NB4 (cell line): Measurements from ENCODE around the gene NTNG1.

Experiments
- DNase-seq: peaks from one replicate; pipeline ENCODE4 v3.0.0; 2010; ENCODE audit warnings: low read depth
- H3K4me3 ChIP-seq: one replicate; pipeline ENCODE4 v1.5.1; 2011; ENCODE audit warnings: mild to moderate bottlenecking, low read depth, low read length, moderate library complexity
- MYC ChIP-seq: IDR thresholded peaks from 2 replicates; pipeline ENCODE4 v1.6.1; 2011; ENCODE audit warnings: low read depth, low read length
- POLR2A ChIP-seq: IDR thresholded peaks from 2 replicates; pipeline ENCODE4 v1.6.1; 2011; ENCODE audit warnings: mild to moderate bottlenecking; ENCODE audit not compliant: insufficient read length; ENCODE audit errors: extremely low read depth
- TF ChIP-seq, protein P1 (sequence below): IDR thresholded peaks from 2 replicates; pipeline ENCODE4 v1.6.1; 2011; ENCODE audit warnings: low read depth, low read length
- TF ChIP-seq, protein P2 (sequence below): IDR thresholded peaks from one replicate; pipeline ENCODE4 v1.5.1; 2012; ENCODE audit warnings: low read depth, low read length

The NTNG1 gene

DNA sequence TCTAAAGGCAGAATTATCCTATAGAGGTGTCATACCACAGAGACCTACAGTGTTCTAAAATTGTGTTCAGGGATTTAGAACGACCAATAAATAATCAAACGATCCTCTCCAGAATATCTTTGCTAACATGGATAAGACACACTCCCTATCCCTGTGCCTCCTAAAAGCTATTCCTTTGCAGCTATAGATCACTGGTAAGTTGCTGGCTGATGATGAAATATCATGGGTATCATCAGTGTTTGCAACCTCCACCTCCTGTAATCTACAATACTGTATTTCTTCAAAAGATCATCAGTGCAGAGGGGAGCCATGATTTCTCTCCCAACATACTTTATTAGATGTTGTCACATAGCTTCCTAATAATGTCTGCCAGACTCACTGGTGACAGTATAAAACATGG lies 201.9 kb downstream of the NTNG1 start:
- DNase-seq = no peak
- H3K4me3 ChIP-seq = no peak overlapping the region
- TF ChIP-seq MYC (no peak), POLR2A (no peak)
- TF ChIP-seq, protein P1, sequence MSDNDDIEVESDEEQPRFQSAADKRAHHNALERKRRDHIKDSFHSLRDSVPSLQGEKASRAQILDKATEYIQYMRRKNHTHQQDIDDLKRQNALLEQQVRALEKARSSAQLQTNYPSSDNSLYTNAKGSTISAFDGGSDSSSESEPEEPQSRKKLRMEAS = no peak
- TF ChIP-seq, protein P2, sequence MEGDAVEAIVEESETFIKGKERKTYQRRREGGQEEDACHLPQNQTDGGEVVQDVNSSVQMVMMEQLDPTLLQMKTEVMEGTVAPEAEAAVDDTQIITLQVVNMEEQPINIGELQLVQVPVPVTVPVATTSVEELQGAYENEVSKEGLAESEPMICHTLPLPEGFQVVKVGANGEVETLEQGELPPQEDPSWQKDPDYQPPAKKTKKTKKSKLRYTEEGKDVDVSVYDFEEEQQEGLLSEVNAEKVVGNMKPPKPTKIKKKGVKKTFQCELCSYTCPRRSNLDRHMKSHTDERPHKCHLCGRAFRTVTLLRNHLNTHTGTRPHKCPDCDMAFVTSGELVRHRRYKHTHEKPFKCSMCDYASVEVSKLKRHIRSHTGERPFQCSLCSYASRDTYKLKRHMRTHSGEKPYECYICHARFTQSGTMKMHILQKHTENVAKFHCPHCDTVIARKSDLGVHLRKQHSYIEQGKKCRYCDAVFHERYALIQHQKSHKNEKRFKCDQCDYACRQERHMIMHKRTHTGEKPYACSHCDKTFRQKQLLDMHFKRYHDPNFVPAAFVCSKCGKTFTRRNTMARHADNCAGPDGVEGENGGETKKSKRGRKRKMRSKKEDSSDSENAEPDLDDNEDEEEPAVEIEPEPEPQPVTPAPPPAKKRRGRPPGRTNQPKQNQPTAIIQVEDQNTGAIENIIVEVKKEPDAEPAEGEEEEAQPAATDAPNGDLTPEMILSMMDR = no peak

DNA sequence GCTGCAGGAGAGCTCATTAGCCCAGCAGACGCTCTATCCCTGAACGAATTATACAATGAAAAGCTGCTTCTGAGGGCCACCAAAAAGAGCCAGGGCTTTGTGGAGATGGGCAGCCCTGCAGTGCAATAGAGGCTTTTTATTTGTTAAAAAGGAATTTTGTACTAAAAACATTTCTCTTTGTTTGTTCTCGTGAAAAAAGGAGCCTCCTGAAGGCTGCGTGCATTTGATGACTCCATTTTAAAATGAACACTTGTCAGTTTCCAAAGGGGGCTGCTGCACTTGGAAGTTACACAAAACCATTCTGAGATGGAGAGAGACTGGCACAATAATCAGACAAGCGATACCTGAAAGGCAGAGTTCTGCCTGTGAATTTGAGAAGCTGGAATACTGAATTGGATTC lies 202.8 kb downstream of the NTNG1 start:
- TF ChIP-seq, protein P1 = no peak
- no peak for TF ChIP-seq MYC
- no peak for TF ChIP-seq POLR2A
- TF ChIP-seq, protein P2 = no peak
- no peak overlapping the region for H3K4me3 ChIP-seq
- no peak for DNase-seq

DNA sequence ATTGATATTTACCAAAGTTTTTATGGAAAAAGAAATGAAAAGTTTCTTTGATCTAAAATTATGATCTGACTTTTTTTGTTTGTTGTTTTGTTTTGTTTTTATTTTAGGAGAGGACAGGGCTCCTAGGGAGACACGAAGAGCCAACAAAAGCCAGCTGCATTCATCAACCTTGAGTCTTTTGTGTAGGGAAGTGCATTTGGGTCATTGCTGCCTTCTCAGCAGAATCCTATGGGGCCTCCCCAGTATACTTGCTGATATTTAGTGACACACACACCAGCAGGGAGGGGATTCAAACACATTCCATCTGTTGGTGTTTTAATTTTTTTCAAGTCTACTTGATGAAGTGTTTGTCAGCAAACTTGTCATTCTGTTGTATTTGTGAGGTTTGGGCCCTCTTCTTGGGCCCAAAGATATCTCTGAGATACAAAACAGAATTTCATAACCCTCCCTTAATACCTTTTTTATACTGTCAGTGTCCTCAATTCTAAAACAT lies 203.5 kb downstream of the NTNG1 start:
- DNase-seq = no peak

DNA sequence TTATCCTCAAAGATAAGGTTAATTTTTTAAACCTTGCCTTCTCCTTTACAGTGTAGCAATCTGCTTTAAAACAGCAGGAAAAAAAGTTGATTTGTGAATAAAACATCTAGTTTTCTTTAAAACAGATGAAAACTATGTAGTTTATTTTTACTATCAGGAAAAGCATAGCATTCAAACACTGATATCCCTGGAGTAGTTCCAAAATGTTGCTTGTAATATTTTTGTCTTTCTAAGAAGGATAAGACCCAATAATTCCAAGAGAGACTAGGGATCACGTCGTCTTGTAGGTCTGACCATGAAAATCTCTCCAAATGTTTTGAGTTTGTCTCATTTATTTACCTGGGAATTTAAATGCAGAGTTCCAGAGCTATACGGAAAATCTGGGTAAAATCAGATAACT lies 204.0 kb downstream of the NTNG1 start:
- TF ChIP-seq, protein P1 = no peak
- TF ChIP-seq, protein P2 = no peak
- TF ChIP-seq MYC (no peak), POLR2A (no peak)
- DNase-seq = no peak
- no peak overlapping the region for H3K4me3 ChIP-seq

More for the DNA sequence above, 203.5 kb downstream of the NTNG1 start:
- TF ChIP-seq, protein P1 = no peak
- TF ChIP-seq MYC (no peak), POLR2A (no peak)
- TF ChIP-seq, protein P2 = no peak
- no peak overlapping the region for H3K4me3 ChIP-seq

DNA sequence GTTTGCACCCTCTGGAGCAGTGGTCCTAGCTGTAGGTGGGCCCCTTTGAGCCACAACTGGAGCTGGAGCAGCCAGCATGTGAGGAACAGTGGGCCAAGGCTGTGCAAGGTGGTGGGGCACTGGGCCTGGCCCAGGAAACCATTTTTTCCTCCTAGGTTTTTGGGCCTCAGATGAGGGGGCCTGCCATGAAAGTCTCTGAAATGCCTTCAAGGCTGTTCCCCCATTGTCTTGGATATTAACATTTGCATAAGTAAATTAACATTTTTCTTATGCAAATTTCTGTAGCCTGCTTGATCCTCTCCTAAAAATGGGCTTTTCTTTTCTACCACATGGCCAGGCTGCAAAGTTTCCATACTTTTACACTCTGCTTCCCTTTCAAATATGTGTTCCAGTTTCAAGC lies 212.0 kb downstream of the NTNG1 start:
- DNase-seq = no peak
- H3K4me3 ChIP-seq = no peak overlapping the region
- TF ChIP-seq, protein P1 = no peak
- TF ChIP-seq MYC (no peak), POLR2A (no peak)

DNA sequence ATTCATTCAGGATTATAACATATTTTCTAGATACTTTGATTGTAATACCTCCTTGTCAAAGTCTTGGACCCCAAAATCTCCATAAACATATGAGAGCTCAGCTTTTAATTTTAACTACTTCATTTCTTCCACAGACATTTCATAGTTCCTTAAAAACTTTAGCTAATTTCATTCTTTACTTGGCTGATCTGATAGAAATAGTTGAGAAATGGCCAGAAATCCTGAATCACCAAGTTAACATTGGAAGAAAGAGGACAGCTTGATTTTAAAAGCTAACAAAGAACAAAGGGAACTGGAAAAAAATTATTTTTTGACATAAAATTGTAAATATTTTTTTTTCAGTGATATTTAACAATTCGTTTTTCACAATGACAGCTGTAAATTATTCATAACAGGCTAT lies 216.5 kb downstream of the NTNG1 start:
- DNase-seq = no peak
- H3K4me3 ChIP-seq = no peak overlapping the region
- TF ChIP-seq POLR2A (no peak), MYC (no peak)
- TF ChIP-seq, protein P1 = no peak
- TF ChIP-seq, protein P2 = no peak
